ENCODE measurements around the gene SLC44A2.

Gene SLC44A2

DNA sequence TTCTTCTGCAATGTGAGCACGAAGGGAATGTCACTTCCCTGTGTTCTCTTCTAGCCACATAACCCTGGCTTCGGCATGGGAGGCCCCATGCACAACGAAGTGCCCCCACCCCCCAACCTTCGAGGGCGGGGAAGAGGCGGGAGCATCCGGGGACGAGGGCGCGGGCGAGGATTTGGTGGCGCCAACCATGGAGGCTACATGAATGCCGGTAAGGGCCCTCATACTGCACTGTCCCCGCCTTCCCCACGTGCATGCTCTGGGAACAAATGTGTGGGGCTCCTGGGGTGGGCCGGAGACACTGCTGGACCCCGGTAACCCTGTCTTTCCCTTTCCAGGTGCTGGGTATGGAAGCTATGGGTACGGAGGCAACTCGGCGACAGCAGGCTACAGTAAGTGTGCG lies 58.2 kb downstream of the SLC44A2 start:
- no peak overlapping the region for H3K27ac ChIP-seq

DNA sequence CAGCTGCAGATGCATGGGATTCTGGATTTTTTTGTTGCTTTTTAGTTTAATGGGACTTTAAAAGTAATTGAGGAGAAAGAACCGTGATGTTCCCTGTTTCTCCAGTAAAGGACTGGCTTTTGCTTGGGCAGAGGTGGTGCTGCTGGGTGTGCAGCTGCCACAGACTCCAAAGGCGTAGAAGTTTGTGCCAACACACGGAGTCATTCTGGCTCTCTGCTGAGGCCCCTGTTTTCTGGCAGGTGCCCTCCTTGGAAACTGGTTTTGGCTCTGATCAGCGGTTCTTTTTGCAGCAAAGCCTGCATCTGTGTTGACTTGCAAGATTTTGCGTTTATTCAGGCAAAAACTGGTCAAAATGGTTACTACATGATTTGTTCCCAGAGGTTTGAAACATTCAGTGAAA lies 59.9 kb downstream of the SLC44A2 start:
- no peak overlapping the region for H3K27ac ChIP-seq
- TF ChIP-seq CTCF (conservative IDR thresholded peaks at IDR 0.05) = no peak

More for the DNA sequence above, 58.2 kb downstream of the SLC44A2 start:
- TF ChIP-seq CTCF (conservative IDR thresholded peaks at IDR 0.05) = no peak

- no peak for TF ChIP-seq CTCF (conservative IDR thresholded peaks at IDR 0.05)
Measured at GRCh38 chr19:10686193-10686592, 60.8 kb downstream of the SLC44A2 start.

DNA sequence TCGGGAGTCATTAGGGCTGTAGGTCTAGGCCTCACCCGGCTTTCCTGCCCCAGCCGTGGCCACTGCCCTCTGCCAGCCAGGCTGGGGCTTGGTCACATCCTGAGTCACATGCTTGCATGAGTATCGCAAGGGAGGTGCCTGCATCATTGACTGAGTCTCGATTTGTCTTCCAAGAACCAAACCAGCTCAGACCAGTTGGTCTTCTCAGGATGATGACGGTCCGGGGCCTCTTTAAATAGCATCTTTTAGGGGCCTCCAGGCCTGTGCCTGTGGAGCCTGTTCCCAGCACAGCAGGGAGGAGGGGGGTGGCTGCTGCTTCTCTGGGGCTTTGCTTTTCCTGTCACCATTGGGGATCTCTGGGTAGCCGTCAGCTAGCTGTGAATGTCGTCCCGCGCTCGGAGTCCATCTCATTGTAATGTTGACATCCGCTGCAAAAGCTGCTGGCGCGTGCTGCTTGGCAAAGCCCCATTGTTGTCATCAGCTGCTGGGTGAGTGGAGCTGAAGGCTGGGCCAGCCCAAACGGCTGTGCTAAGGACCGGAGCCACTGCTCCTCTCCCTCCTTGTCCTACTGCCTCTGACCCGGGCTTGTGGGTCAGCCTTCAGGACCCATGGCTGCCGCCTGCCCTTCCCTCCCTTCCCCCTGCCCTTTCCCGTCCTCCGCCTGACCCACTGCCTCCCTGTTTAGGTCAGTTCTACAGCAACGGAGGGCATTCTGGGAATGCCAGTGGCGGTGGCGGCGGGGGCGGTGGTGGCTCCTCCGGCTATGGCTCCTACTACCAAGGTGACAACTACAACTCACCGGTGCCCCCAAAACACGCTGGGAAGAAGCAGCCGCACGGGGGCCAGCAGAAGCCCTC lies 61.5 kb downstream of the SLC44A2 start:
- TF ChIP-seq CTCF (conservative IDR thresholded peaks at IDR 0.05) = no peak
- no peak overlapping the region for H3K27ac ChIP-seq

More at GRCh38 chr19:10686193-10686592, 60.8 kb downstream of the SLC44A2 start:
- no peak overlapping the region for H3K27ac ChIP-seq

GRCh38 chr19:10687518-10688288 lies 62.4 kb downstream of the SLC44A2 start:
- no peak overlapping the region for H3K27ac ChIP-seq
- no peak for TF ChIP-seq CTCF (conservative IDR thresholded peaks at IDR 0.05)

DNA sequence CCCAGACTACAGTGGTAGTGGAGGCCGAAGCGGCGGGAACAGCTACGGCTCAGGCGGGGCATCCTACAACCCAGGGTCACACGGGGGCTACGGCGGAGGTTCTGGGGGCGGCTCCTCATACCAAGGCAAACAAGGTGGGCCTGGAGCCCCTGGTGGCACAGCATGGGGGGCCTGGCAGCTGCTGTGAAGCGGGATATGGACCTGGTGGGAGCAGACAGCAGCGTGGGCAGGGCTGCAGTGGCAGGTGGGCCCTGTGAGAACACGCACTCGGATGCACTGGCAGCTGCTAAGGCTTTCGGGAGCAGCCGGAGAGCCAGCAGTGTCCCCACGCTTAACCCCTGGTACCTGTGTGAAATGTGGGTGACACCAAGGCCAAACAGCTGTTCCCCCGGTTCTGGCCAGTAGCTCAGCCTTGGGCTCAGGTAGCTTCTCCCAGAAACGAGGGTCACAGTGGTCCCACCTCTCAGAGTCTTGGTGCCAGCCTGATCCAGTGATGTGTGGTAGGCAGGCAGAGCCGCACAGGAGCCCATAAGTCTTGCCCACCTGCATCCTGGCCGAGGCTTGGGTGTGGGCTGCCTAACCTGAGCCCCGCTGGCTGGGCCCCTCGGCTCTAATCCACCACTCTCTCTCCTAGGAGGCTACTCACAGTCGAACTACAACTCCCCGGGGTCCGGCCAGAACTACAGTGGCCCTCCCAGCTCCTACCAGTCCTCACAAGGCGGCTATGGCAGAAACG lies 63.4 kb downstream of the SLC44A2 start:
- no peak overlapping the region for H3K27ac ChIP-seq
- no peak for TF ChIP-seq CTCF (conservative IDR thresholded peaks at IDR 0.05)

DNA sequence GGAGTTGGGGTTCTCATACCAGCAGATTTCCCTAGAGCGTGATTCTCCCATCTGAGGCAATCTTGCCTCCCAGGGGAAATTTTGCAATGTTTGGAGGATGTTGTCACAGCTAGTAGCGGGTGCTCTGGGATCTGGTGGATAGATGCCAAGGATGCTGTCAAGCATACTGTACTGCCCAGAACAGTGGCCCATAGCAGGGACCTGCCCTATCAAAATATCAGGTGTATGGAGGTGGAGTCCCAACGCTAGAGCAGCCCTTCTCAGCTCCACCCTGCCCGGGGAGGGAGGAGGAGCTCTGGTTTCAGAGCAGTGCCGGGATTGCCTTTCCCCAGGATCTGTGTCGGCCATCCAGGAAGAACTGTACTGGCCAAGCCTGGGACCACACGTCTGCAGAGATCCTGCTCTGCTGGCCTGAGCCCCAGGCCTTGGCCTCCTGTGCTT lies 65.0 kb downstream of the SLC44A2 start:
- no peak overlapping the region for H3K27ac ChIP-seq
- TF ChIP-seq CTCF (conservative IDR thresholded peaks at IDR 0.05) = no peak

Data from VCaP (cell line).